HepG2 (cell line): ENCODE results near the gene TSN. TPM values are rescaled to one million over a fixed set of nuclear protein-coding genes. Genes with fewer than 3 reads are reported as not detected.
A peak's percentile ranks its signal among the peaks of the same experiment; 100 is the strongest.

Experiments used
- ATAC-seq: fragments of 200-7000 bp; cut with Tn5 transposase; 3 replicates; pipeline ENCODE4 v1.9.1; 2020; ENCODE audit warnings: mild to moderate bottlenecking, moderate library complexity
- BruUV-seq: library from RNA; stranded (reverse); fragments of 400-500 nt; replicated peaks from 2 replicates; lab custom pipeline; 2021; lab: Mats Ljungman, UMichigan
- CTCF ChIA-PET: fragments of 300-600 bp; formaldehyde crosslinking; extraction: SDS; loops from one replicate; lab custom pipeline; 2021; ENCODE audit warnings: low total read pairs, inconsistent platforms, low intra/inter-chr PET ratio; lab: Yijun Ruan, JAX
- POLR2A ChIA-PET: fragments of 350-600 bp; sonication (Branson Sonifier 250); formaldehyde crosslinking; loops from one replicate; lab custom pipeline; 2020; ENCODE audit warnings: antibody characterized with exemption, inconsistent platforms; lab: Yijun Ruan, JAX
- DNase-seq: peaks from one replicate; pipeline ENCODE4 v3.0.0-alpha.2; 2015; ENCODE audit warnings: low spot score
- FAIRE-seq: peaks from 3 replicates; lab custom pipeline; 2011; peaks lifted over from hg19 to GRCh38; lab: Jason Lieb, UNC
- H2AFZ ChIP-seq: one replicate; pipeline ENCODE4 v1.6.1; 2011; ENCODE audit warnings: low read length, inconsistent platforms
- H3K27ac ChIP-seq: fragments of 300-600 bp; 3 replicates; pipeline ENCODE4 v1.8.0; 2011; ENCODE audit warnings: mixed run types, mild to moderate bottlenecking, mixed read lengths, low read length, inconsistent platforms; ENCODE audit not compliant: insufficient read depth; ENCODE audit errors: extremely low read length
- H3K27me3 ChIP-seq, 2 experiments: fragments of 200-600 bp in 1 of 2; 2 replicates in 1 of 2; 3 replicates in 1 of 2; pipeline versions ENCODE4 v1.6.0 to v1.8.0; 2011; ENCODE audit warnings: low read length in 2 of 2, mild to moderate bottlenecking in 2 of 2, moderate library complexity in 2 of 2, inconsistent platforms in 1 of 2; ENCODE audit not compliant: insufficient read depth in 2 of 2, control insufficient read depth in 1 of 2
- H3K36me3 ChIP-seq, 2 experiments: fragments of 200-600 bp in 1 of 2; replicated peaks in 1 of 2; 2 replicates in 1 of 2; 3 replicates in 1 of 2; pipeline versions ENCODE4 v1.5.1 to v1.8.0; 2011; ENCODE audit warnings: low read length in 2 of 2, inconsistent platforms in 1 of 2; ENCODE audit not compliant: insufficient read depth in 2 of 2, control insufficient read depth in 1 of 2
- H3K4me1 ChIP-seq: 2 replicates; pipeline ENCODE4 v1.5.1; 2012; ENCODE audit warnings: low read length, inconsistent platforms; ENCODE audit not compliant: insufficient read depth
- H3K4me2 ChIP-seq: 2 replicates; pipeline ENCODE4 v1.6.0; 2011; ENCODE audit warnings: low read depth, low read length, inconsistent platforms
- H3K4me3 ChIP-seq, 3 experiments: fragments of 200-600 bp in 1 of 3; sonication (generic), shearing (Covaris generic) in 1 of 3; replicated peaks in 1 of 3; 2 replicates each; pipeline ENCODE4 v1.5.1; 2011 to 2016; ENCODE audit warnings: low read length in 3 of 3, inconsistent platforms in 2 of 3, low read depth in 2 of 3, mild to moderate bottlenecking in 2 of 3, control low read depth in 1 of 3, mixed read lengths in 1 of 3; ENCODE audit not compliant: insufficient read depth in 1 of 3
- H3K79me2 ChIP-seq: one replicate; pipeline ENCODE4 v1.6.1; 2011; ENCODE audit warnings: low read length, inconsistent platforms; ENCODE audit not compliant: insufficient read depth
- H3K9ac ChIP-seq: 2 replicates; pipeline ENCODE4 v1.6.0; 2011; ENCODE audit warnings: mild to moderate bottlenecking, low read depth, low read length, inconsistent platforms; ENCODE audit not compliant: insufficient read depth
- H3K9me3 ChIP-seq: 2 replicates; pipeline ENCODE4 v1.5.1; 2012; ENCODE audit warnings: mild to moderate bottlenecking, low read length
- H4K20me1 ChIP-seq: 2 replicates; pipeline ENCODE4 v1.6.0; 2011; ENCODE audit warnings: inconsistent platforms, mild to moderate bottlenecking, low read length, moderate library complexity; ENCODE audit not compliant: insufficient read depth
- ATF7 ChIP-seq, 2 experiments: fragments of 450-650 bp in 1 of 2; sonication (generic) in 1 of 2; formaldehyde crosslinking in 1 of 2; IDR thresholded peaks; 2 replicates each; pipeline versions ENCODE4 v1.4.0 to v1.6.1; 2016 to 2020; ENCODE audit warnings: antibody characterized with exemption in 1 of 2, mild to moderate bottlenecking in 1 of 2, missing genetic modification reagents in 1 of 2
- FOXA1 ChIP-seq, 2 experiments: fragments of 450-650 bp in 1 of 2; sonication (generic) in 1 of 2; formaldehyde crosslinking in 1 of 2; IDR thresholded peaks; 2 replicates each; pipeline versions ENCODE4 v1.4.0 to v1.6.1; 2016 to 2020; ENCODE audit warnings: missing genetic modification reagents in 1 of 2
- HOXA3 ChIP-seq: sonication (generic); formaldehyde crosslinking; IDR thresholded peaks from 2 replicates; pipeline ENCODE4 v1.5.0; 2020; ENCODE audit warnings: missing genetic modification reagents
- IKZF1 ChIP-seq: fragments of 450-650 bp; IDR thresholded peaks from 2 replicates; pipeline ENCODE4 v1.7.1; 2016
- KMT2A ChIP-seq: sonication (generic); formaldehyde crosslinking; IDR thresholded peaks from 2 replicates; pipeline ENCODE4 v1.4.0; 2020; ENCODE audit warnings: missing genetic modification reagents
- NRL ChIP-seq: sonication (generic); formaldehyde crosslinking; IDR thresholded peaks from 2 replicates; pipeline ENCODE4 v1.5.0; 2020; ENCODE audit warnings: missing genetic modification reagents, mild to moderate bottlenecking, moderate library complexity, borderline replicate concordance
- RBAK ChIP-seq: sonication (generic); formaldehyde crosslinking; IDR thresholded peaks from 2 replicates; pipeline ENCODE4 v1.5.1; 2020; ENCODE audit warnings: mild to moderate bottlenecking, missing genetic modification reagents
- SOX6 ChIP-seq, 2 experiments: fragments of 450-650 bp in 1 of 2; sonication (generic) in 1 of 2; formaldehyde crosslinking in 1 of 2; IDR thresholded peaks; 2 replicates each; pipeline versions ENCODE4 v1.4.0 to v1.6.1; 2017 to 2020; ENCODE audit warnings: antibody characterized with exemption in 1 of 2, mild to moderate bottlenecking in 1 of 2, missing genetic modification reagents in 1 of 2
- STAT5B ChIP-seq: sonication (generic); formaldehyde crosslinking; IDR thresholded peaks from 2 replicates; pipeline ENCODE4 v1.4.0; 2020; ENCODE audit warnings: missing genetic modification reagents
- ZNF629 ChIP-seq: sonication (generic); formaldehyde crosslinking; conservative IDR thresholded peaks from 2 replicates; pipeline ENCODE4 v1.5.0; 2020; ENCODE audit warnings: missing genetic modification reagents
- WGBS: methylation state at CpG from one replicate; pipeline ENCODE4 v1.1.6; 2017; ENCODE audit warnings: low lambda C conversion rate; 5-methylcytosine and 5-hydroxymethylcytosine counted together
- in situ Hi-C: cut with HindIII; loops from 2 replicates; pipeline ENCODE4 v1.10.0; 2017; ENCODE audit warnings: low pct_unique_long_range_greater_than_20kb; ENCODE audit not compliant: extremely low pct_ligation_motif_present
- intact Hi-C: fragments of 100-400 bp; cut with micrococcal nuclease; formaldehyde crosslinking; loops from one replicate; pipeline ENCODE4 v1.10.0; 2022; ENCODE audit not compliant: unreplicated experiment
- polyA plus RNA-seq, 8 experiments: library from polyadenylated mRNA; depleted of rRNA in 3 of 8; stranded (reverse) in 7 of 8; unstranded in 1 of 8; fragments of >200 nt; fragmentation: Illumina TruSeq in 4 of 8; extraction: Trizol in 4 of 8; gene quantifications; 2 replicates each; pipeline versions ENCODE4 v1.2.1 to v1.2.3, GENCODE V29; 2011 to 2016; ENCODE audit warnings: low read depth in 4 of 8, missing spikeins in 1 of 8, mixed read lengths in 1 of 8; ENCODE audit not compliant: insufficient read depth in 1 of 8
- total RNA-seq, 5 experiments: library from RNA; depleted of rRNA; stranded (reverse); fragments of >200 nt; fragmentation: Illumina TruSeq; extraction: Trizol; gene quantifications; 2 replicates each; pipeline ENCODE4 v1.2.3, GENCODE V29; 2016; ENCODE audit warnings: low read depth in 1 of 5
- TF ChIP-seq, protein P1 (sequence below): sonication (generic); formaldehyde crosslinking; IDR thresholded peaks from 2 replicates; pipeline ENCODE4 v1.9.0; 2021; ENCODE audit warnings: mild to moderate bottlenecking, missing genetic modification reagents
- TF ChIP-seq, protein P2 (sequence below): sonication (generic); formaldehyde crosslinking; IDR thresholded peaks from 2 replicates; pipeline ENCODE4 v1.4.0; 2020; ENCODE audit warnings: mild to moderate bottlenecking, missing genetic modification reagents, borderline replicate concordance

TSN gene
- total and polyA plus RNA-seq, 2 of the 13 experiments (the other 11 are each of a cell fraction or from before 2014, with no cell fraction given) = 56.4 to 115 TPM

DNA sequence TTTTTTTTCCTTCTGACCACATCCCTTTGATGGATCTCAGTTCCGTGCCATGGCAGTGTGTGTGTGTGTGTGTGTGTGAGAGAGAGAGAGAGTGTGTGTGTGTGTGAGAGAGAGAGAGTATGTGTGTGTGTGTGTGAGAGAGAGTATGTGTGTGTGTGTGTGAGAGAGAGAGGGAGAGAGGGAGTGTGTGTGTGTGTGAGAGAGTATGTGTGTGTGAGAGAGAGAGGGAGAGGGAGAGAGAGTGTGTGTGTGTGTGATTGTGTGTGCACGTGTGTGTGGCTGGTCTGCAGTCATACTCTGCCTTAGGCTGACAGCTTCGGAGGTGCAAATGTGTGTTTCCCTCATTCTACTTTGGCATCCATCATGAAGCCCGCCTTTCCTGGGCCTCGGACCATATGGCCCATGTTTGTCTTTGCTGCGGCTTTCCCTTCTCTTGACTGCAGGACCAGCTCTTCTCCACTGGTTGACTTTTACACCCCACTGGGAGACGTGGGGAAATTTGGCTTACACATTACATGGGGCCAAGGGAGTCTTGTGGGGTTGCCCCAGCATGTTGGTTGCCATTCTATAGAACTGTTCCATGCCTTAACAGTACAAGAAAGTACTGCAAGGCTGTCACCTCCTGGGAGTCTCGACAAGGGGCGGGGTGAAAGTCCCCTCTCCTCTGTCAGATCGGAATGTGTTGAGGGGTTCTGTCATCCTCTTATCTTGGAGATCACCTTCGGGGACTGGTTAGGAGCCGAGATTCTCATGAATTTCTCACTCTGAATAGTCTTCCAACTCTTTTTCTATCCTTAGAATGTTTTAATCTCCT is 21.6 kb downstream of the TSN start:
- DNase-seq (no peak), FAIRE-seq (no peak), ATAC-seq (0 out of 3 replicates have a peak, but pooled peaks have one; percentile 6)
- 23% methylated on average over 12 of the region's 12 CpGs for WGBS
- H3K79me2 ChIP-seq = no peaks in the 10 kb centered on the region
- in situ Hi-C loops = no loop called here
- no peak overlapping the region for H3K9ac ChIP-seq
- intact Hi-C loops = no loop called here
- no peaks in the 10 kb centered on the region for H3K9me3 ChIP-seq
- ChIA-PET CTCF (no interaction called here), POLR2A (no interaction called here)
- H3K4me3 ChIP-seq = no peak overlapping the region
- no peak overlapping the region for H2AFZ ChIP-seq
- no TSS peak for BruUV-seq
- no peak overlapping the region for H3K27ac ChIP-seq
- 0 out of 2 replicates have a peak overlapping the region, but pooled peaks have one; percentile 11 for H3K4me2 ChIP-seq
- H4K20me1 ChIP-seq = no peaks in the 10 kb centered on the region
- no peak for TF ChIP-seq KMT2A
- no peak for TF ChIP-seq RBAK (CRISPR knock-in tag)
- TF ChIP-seq, protein P1, sequence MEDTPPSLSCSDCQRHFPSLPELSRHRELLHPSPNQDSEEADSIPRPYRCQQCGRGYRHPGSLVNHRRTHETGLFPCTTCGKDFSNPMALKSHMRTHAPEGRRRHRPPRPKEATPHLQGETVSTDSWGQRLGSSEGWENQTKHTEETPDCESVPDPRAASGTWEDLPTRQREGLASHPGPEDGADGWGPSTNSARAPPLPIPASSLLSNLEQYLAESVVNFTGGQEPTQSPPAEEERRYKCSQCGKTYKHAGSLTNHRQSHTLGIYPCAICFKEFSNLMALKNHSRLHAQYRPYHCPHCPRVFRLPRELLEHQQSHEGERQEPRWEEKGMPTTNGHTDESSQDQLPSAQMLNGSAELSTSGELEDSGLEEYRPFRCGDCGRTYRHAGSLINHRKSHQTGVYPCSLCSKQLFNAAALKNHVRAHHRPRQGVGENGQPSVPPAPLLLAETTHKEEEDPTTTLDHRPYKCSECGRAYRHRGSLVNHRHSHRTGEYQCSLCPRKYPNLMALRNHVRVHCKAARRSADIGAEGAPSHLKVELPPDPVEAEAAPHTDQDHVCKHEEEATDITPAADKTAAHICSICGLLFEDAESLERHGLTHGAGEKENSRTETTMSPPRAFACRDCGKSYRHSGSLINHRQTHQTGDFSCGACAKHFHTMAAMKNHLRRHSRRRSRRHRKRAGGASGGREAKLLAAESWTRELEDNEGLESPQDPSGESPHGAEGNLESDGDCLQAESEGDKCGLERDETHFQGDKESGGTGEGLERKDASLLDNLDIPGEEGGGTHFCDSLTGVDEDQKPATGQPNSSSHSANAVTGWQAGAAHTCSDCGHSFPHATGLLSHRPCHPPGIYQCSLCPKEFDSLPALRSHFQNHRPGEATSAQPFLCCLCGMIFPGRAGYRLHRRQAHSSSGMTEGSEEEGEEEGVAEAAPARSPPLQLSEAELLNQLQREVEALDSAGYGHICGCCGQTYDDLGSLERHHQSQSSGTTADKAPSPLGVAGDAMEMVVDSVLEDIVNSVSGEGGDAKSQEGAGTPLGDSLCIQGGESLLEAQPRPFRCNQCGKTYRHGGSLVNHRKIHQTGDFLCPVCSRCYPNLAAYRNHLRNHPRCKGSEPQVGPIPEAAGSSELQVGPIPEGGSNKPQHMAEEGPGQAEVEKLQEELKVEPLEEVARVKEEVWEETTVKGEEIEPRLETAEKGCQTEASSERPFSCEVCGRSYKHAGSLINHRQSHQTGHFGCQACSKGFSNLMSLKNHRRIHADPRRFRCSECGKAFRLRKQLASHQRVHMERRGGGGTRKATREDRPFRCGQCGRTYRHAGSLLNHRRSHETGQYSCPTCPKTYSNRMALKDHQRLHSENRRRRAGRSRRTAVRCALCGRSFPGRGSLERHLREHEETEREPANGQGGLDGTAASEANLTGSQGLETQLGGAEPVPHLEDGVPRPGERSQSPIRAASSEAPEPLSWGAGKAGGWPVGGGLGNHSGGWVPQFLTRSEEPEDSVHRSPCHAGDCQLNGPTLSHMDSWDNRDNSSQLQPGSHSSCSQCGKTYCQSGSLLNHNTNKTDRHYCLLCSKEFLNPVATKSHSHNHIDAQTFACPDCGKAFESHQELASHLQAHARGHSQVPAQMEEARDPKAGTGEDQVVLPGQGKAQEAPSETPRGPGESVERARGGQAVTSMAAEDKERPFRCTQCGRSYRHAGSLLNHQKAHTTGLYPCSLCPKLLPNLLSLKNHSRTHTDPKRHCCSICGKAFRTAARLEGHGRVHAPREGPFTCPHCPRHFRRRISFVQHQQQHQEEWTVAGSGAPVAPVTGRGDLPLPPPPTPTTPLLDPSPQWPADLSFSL (CRISPR knock-in tag) = peak; percentile 80
- TF ChIP-seq IKZF1 = peak; percentile 91
- 0 out of 2 replicates have a peak, but pooled peaks have one; percentile 14 for TF ChIP-seq ATF7 (IDR thresholded peaks at IDR 0.05)
- no peak for TF ChIP-seq ATF7 (CRISPR knock-in tag; IDR thresholded peaks at IDR 0.05)
- no peak for TF ChIP-seq HOXA3
- peak; percentile 45; the same call in 1 of the 2 replicates for TF ChIP-seq SOX6 (IDR thresholded peaks at IDR 0.05)
- TF ChIP-seq SOX6 (CRISPR knock-in tag; IDR thresholded peaks at IDR 0.05) = no peak
- TF ChIP-seq, protein P2, sequence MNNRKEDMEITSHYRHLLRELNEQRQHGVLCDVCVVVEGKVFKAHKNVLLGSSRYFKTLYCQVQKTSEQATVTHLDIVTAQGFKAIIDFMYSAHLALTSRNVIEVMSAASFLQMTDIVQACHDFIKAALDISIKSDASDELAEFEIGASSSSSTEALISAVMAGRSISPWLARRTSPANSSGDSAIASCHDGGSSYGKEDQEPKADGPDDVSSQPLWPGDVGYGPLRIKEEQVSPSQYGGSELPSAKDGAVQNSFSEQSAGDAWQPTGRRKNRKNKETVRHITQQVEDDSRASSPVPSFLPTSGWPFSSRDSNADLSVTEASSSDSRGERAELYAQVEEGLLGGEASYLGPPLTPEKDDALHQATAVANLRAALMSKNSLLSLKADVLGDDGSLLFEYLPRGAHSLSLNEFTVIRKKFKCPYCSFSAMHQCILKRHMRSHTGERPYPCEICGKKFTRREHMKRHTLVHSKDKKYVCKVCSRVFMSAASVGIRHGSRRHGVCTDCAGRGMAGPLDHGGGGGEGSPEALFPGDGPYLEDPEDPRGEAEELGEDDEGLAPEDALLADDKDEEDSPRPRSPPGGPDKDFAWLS (CRISPR knock-in tag) = no peak
- TF ChIP-seq FOXA1 (IDR thresholded peaks at IDR 0.05) = peak; percentile 47; the same call in 1 of the 2 replicates
- TF ChIP-seq FOXA1 (CRISPR knock-in tag; IDR thresholded peaks at IDR 0.05) = no peak
- no peak for TF ChIP-seq NRL
- no peak for TF ChIP-seq ZNF629 (CRISPR knock-in tag)
- TF ChIP-seq STAT5B (CRISPR knock-in tag) = no peak
- H3K27me3 ChIP-seq = no peaks in the 10 kb centered on the region; a peak in 1 of 5 replicates
- H3K36me3 ChIP-seq = no peaks in the 10 kb centered on the region
- H3K4me1 ChIP-seq = peaks cover 56% of the 10 kb centered on the region
